NCI-H1092 treated with DMSO at 0.1 percent for 48 hours (cell line): ENCODE results near the gene WDFY4.
"Not testable (repeated sequence)": the region's sequence is repeated elsewhere in the genome, so short reads cannot be mapped to it uniquely, and the experiment has no call there.

Experiments
- DNase-seq: peaks from one replicate; lab custom pipeline; 2025; lab: John Stamatoyannopoulos, UW

WDFY4 gene, protein sequence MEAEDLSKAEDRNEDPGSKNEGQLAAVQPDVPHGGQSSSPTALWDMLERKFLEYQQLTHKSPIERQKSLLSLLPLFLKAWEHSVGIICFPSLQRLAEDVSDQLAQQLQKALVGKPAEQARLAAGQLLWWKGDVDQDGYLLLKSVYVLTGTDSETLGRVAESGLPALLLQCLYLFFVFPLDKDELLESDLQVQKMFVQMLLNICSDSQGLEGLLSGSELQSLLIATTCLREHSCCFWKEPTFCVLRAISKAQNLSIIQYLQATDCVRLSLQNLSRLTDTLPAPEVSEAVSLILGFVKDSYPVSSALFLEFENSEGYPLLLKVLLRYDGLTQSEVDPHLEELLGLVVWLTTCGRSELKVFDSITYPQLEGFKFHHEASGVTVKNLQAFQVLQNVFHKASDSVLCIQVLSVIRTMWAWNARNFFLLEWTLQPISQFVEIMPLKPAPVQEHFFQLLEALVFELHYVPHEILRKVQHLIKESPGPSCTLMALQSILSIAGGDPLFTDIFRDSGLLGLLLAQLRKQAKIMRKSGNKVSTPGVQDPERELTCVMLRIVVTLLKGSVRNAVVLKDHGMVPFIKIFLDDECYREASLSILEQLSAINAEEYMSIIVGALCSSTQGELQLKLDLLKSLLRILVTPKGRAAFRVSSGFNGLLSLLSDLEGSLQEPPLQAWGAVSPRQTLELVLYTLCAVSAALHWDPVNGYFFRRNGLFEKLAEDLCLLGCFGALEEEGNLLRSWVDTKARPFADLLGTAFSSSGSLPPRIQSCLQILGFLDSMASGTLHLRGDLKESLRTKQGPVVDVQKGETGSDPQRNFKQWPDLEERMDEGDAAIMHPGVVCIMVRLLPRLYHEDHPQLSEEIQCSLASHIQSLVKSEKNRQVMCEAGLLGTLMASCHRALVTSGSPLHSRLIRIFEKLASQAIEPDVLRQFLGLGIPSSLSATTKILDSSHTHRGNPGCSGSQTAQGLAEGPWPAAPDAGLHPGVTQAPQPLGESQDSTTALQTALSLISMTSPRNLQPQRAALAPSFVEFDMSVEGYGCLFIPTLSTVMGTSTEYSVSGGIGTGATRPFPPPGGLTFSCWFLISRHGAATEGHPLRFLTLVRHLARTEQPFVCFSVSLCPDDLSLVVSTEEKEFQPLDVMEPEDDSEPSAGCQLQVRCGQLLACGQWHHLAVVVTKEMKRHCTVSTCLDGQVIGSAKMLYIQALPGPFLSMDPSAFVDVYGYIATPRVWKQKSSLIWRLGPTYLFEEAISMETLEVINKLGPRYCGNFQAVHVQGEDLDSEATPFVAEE (N-terminal part only)

DNA sequence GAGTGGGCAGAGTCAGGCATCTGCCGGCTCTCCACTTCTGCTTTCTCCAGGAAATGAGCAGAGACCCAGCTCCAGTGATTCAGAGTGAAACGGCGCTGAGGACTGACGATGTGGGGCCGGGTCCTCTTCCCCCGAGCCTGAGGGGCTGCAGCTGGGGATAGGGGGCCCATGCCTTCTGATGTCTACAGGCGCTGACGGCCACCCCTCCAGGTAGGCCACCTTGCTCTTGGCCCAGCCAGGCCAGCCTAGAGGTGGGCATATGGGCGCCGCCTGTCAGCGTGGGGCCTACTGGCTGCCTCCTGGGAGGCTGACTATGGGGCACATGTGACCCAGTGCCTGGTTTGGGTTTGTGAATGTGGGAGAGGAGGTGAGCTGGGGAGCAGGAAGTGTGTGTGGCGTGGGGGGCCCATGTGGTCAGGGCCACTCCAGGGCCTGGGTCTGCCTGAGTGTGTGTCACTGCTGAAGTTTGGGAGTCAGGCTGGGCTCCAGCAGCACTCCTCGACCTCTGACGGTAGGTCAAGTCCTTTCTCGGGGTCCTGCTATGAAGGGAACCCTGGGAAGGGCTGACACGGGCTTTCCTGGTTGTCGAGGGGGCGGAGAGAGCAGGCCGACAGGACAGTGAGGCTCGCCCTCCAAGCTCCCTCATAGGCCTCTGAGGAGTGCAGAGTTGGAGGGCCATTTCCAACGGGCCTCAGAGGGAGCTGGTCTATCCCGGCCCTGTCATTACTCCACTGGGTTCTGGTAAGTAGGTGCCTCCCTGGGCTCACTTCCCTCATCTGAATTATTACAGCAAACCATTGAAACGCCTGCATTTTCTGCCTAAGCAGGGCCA is at the start of gene WDFY4:
WDFY4 (plus strand) TSS at position 82 of the 832 bp plus-strand sequence. CDS start 24,860 bp downstream, outside the sequence.
- DNase-seq = no peak

DNA sequence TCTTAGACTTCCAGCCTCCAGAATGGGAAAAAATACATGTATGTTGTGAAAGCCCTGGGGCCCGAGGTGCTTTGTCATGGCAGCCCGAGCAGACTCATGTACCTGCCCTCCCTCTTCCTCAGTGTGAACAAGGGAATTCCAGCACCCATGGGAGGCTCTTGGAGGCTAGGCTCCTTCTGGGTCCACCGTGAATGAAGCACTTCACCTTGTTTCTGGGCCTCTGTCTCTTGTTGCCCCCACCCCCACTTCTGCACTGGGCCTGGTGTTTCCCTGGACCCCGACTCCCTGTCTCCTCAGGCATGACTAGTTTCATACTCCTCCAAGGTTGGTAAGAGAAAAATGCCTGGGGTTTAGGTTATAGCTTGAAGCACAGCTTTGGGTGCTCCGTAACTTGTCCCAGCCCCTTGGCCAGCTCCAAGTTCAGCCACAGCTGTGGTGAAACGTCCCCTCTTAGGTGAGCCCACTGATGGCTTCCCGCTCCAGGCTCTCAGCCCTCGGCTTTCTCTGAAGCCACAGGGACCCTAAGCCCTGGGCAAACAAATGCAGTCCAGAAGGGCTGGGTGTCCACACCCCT is 49.6 kb upstream of the WDFY4 start:
- no peak for DNase-seq

DNA sequence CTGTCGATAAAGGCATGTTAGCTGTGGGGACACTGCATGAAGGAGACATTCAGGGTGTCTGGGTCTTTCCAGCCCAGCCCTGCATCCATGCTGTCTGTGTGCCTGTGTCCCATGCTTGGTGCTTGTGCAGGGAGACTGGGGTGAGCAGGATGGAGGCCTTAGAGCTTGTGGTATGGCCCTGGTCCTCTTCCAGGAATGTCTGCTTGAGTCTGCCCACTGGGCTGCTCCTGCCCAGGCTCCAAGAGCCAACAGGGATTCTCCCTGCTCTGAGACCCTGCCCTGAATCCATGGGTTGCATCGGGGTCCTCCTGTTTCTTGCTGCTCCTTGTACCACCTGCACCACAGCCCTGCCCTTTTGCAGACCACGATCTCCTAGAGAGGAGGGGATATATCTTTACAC is 48.4 kb upstream of the WDFY4 start:
- no peak for DNase-seq

DNA sequence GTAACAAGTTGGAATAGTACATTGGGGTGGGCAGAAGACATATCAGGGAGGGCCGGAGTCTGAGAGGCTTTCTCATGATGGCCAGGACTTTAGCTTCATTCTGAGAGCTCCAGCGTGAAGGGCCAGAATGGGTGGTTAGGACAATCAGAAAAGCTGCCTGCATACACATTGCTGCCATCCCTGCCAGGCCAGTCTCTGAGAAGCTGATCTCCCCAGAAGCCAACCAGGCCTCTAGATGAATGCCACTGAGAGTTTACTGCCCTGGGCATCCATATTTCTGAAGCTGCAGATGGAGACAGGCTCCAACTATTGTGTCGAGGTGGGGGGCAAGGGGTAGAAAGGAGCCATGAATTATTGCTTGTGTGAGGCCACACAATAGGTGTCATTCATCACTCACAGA is 47.8 kb upstream of the WDFY4 start:
- DNase-seq = no peak

DNA sequence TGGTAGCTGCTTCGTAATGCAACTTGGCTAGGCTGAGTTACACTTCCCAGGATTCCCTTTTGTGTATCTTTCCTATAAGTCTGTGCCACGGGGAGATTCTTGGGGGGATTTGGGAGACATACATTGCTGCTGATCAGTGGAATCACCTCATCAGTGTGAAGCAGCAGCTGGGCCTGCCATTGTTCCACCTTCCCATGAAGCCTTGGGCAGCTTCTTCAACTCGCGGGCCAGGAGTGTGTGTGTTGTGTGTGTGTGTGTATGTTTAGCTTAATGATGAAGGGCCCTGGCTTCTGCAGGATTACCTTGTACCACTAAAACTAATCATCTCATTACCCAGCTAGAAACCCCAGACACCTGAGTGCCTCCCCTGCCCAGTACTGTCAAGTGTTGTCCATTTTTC is 46.5 kb upstream of the WDFY4 start:
- no peak for DNase-seq

DNA sequence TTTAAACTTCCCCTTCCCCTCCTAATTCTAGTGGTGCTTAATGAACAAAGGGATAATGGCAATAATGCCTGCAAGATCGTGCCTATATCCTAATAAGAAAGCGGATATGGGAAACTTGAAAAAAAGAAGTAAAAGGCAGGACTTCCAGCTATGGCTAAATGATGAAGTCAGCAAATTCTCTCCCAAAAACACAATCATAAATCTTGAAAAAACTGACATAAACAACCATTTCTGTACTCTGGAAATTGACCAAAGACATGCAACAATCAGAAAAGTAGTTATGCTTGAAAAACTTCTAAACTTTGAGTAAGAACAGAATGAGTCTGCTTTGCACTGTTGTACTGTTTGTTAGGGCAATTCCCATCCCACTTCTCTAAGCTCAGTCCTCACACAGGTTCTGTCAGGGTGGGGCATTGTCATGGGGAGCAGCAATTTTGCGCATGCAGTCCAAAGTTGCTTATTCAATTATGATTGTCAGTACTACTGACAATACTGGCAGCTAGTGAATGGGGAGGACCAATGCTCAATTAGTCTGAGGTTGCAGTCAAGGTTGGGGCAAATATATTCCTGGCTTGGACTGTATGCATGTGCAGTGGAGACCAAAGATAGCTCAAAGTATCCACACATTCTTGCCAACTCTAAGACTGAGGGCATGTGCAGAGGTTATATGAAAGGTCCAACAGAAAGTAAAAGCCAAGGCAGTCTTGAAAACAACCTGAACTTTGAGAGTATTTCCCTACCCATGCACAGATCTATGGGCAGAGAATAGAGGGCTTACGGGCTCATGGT is 45.7 kb upstream of the WDFY4 start:
- no peak for DNase-seq

DNA sequence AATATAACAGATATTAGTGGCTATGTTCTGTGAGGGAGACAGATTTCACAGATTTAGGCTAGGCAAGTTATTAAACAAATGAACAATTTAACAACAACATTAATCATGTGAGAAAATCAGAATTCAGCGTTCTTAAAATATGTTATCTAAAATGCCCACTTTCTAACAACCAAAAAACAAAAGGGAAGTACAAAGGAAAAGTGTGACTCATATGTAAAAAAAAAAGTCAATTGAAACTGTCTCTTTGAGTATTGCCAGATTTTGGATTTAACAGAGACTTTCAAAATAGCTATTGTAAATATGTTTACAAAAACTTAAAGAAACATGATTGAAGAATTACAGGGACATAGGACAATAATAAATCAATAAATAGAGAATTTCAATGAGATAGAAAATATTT is 45.0 kb upstream of the WDFY4 start:
- no peak for DNase-seq

DNA sequence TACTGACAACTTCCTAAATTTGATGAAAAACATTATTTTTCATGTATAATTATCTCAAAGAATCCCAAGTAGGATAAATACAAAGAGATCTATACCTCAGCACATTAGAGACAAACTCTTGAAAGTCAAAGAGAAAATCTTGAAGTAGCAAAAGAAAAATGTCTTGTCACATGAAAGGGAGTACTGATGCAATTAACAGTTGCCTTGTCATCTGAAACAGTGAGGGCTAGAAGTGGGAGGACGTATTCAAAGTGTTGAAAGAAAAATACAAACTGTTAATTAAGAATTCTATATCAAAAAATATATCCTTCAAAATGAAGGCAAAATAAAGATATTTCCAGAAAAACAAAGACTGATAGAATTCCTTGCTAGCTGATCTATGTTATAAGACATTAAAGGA is 44.3 kb upstream of the WDFY4 start:
- no peak for DNase-seq

DNA sequence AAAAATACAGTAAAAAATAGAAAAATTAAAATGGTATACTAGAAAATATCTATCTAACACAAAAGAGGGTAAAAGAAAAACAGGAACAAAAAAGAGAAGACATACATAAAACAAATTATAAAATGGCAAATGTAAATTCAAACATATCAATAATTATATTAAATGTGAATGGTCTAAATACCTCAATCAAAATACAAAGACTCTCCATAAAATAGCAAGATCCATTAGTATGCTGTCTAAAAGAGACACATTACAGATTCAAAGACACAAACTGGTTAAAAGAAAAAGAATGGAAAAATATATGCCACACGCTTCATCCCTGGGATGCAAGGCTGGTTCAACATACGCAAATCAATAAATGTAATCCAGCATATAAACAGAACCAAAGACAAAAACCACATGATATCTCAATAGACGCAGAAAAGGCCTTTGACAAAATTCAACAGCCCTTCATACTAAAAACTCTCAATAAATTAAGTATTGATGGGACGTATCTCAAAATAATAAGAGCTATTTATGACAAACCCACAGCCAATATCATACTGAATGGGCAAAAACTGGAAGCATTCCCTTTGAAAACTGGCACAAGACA is 43.5 kb upstream of the WDFY4 start:
- DNase-seq = not testable (repeated sequence)

DNA sequence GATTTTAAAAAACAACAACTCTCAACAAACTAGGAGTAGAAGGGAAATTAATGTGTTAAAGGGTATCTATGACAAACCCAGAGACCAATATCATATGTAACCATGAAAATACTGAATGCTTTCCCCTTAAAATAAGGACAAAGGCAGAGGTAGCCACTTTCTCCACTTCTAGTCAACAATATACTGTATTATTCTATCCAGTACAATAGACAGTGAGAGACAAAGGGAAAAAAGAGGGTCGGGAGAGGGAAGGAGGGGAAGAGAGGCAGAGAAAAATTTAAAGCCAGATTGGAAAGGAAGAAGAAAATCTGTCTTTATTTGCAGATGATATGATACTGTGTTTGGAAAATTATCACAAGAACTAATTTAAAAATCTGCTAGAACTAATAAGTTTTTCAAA is 39.1 kb upstream of the WDFY4 start:
- no peak for DNase-seq

DNA sequence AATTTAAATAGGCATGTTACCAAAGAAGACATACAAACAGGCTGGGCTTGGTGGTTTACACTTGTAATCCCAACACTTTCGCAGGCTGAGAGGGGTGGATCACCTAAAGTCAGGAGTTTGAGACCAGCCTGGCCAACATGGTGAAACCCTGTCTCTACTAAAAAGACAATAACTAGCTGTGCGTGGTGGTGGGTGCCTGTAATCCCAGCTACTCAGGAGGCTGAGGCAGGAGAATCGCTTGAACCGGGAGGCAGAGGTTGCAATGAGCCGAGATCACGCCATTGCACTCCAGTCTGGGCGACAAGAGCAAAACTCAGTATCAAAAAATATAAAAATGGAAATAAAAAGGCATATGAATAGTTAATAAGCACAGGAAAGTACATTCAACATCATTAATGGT is 37.6 kb upstream of the WDFY4 start:
- DNase-seq = not testable (repeated sequence)

DNA sequence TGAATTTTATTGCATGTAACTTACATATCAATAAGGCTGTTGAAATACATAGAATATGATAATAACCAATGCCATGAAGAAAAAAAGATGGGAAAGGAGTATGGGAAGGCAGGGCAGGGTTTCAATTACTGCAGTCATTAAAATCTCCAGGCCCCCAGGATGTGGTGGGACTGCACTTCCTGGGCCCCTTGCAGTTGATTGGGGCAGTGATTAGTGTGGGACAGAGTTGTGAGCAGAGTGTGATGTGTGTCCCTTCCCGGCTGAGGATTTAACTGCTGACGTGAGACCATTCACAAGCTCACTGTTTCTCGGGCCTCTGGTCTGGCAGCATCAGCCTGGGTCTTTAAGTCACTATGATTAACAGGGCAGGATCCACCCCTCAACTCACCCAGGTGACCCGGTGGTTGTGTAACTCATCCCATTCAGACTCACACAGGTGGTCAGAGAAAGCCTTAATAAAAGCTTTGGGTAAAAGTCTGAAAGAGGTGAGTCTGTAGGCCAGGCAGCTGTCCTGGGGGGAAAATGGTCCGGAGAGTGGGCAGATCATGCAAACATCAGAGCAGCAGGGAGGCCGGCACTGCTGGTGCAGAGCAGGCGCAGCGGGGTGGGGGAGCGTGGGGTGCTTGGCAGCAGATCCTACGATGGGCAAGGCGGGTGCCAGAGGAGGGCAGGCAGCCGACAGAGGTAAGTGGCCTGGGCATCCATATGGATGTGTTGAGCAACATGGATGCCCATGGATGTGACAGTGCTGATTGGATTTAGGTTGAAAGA is 36.3 kb upstream of the WDFY4 start:
- no peak for DNase-seq

DNA sequence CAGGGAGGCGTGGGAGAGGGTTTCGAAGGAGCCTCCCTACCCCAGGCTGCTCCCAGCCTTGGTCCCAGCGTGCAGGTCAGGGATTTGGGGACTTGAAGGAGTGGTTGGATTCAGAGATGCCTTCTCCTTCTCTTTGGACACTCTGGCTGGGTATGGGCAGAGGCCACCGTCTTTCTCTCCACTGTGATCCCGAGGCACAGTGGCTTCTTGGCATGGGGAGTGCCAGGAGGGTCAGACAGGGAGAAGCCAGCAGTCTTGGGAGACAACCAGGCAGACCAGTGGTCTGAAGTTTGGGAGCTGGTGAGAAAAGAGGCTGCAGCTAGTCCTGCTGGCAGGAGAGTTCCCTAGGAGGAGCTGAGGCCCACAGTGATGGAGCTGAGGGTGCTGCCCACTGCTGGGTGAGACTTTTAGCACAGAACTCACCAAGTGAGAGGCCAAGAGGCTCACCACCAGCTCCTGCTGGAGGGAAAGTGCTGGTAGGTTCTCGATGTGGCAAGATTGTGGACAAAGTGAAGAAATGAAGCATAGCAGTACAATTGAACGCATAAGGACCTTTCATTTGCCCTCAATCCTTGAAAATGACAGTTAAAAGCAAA is 35.2 kb upstream of the WDFY4 start:
- DNase-seq = no peak

DNA sequence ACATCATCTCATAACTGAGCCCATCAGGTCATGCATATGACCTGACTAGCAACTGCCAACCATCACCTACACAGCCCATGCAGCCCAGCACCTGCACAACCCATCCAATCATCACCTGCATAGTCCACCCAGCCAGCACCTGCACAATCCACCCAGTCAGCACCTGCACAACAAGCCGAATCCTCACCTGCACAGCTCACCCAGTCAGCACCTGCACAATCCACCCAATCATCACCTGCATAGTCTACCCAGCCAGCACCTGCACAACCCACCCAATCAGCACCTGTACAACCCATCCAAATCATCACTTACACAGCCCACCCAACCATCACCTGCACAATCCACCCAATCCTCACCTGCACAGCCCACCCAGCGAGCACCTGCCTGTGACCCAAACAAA is 33.4 kb upstream of the WDFY4 start:
- no peak for DNase-seq

DNA sequence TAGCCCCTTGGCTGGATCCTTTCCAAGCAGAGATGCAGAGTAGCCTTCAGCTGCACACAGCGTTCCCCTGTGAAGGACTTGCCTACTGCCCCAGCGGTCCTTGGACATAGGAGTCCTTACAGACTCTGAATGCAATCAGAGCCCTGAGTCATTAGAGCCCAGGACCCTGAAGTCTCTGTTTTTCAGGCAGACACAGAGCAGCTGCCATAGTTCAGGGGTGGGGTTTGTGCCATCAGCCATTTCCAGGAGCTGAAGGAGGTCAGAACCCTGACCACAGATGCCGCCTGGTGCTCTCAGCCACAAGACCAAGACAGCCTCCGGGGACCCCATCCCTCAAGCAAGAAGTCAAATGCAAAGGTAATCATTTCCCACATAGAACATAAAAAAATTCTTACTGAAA is 32.8 kb upstream of the WDFY4 start:
- no peak for DNase-seq

DNA sequence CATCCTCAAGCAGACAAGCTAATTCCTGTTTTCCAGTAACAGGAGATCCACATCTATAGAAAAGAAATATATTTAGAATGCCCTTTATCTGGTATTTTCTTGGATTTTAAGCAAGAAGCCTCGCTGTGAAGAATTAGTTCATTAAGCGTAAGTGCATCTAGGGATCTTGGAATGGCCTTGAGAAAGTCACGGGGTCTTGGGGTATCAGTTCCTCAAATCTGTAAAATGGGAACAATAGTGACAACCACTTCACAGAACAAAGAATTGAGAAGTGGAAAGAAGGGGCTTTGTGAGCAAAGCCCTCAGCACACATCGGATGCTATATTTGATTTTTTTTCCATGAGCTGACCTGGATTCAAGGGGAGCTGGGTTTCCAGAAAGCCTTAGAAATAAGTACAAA is 32.3 kb upstream of the WDFY4 start:
- DNase-seq = no peak

DNA sequence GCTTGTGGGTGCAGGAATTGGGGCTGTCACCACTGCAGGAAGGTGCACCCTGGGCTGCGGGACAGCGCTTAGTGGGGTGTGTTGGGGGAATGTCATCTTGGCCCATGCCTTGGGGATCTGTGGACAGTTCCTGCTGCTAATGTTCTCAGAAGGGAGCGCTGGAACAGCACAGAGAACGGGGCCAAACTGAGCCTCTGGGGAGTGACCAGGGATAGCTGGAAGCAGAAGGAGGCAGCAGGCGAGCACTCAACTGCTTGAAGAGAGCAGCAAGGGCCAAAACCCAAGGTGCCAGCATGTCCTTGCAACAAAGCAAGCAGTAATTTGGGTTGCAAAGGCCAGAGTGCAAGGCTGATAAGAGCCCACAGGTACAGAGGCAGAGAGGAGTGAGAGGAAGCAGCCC is 31.3 kb upstream of the WDFY4 start:
- no peak for DNase-seq

DNA sequence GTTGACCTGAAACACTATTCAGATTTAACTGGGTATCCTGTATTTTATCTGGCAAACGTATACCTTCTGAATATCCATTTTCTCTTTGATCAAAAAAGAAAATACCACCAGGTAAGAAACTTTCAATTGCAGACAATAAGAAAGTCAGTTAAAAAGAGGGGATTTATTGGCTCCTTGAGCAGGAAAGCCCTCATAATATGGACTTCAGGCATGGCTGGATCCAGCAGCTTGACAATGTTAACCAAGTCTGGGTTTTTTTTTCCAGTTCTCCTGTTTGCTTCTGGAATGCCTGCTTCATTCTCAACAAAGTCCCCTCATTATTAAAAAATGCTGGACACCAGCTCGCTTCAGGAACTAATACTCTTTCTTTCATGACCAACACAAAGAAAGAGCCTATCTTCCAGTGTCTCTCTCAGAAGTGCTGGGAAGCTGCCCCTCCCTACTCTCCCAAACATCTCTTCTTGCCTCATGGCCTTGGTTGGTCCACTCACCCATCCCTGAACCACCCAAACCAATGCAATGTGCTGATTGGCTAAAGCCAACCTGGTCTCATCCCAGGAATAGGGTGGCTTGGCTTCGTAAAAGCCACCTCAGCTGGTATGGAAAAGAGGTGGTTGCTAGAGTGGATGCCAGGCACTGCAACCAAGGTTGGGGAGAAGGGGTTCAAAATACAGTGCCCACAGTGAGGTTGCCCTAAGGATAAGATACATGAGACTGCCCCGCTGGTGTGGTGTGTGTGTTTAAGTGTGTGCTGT is 30.6 kb upstream of the WDFY4 start:
- no peak for DNase-seq
